GM21717 (cell line): Measurements from ENCODE around the gene AMH.

Source experiments
- ATAC-seq: cut with Tn5 transposase; IDR thresholded peaks from one replicate; pipeline ENCODE4 v1.9.1; 2021; ENCODE audit warnings: mild to moderate bottlenecking, moderate library complexity; ENCODE audit not compliant: unreplicated experiment

Gene AMH

GRCh38 chr19:2221250-2221831 lies 27.8 kb upstream of the AMH start:
- ATAC-seq = no peak

GRCh38 chr19:2221918-2222317 lies 27.2 kb upstream of the AMH start:
- ATAC-seq = no peak

DNA sequence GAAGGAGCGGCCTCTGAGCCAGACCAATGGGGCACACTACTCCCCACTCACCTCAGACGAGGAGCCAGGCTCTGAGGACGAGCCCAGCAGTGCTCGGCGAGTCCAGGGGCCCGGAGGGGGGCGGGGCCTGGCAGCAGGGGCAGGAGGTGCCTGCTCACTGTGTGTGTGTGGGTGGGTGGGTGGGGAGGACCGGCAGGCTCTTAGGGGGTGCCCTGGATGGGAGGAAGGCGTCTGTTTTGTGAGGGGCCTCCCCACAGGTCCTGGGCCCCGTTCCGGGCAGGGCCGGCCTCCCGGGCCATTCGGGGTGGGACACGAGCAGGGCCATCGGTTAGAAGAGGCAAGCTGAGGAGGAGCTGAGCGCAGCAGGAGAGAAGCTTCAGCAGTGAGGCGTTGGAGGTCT lies 25.7 kb upstream of the AMH start:
- no peak for ATAC-seq

GRCh38 chr19:2223959-2224358 lies 25.2 kb upstream of the AMH start:
- ATAC-seq = no peak

DNA sequence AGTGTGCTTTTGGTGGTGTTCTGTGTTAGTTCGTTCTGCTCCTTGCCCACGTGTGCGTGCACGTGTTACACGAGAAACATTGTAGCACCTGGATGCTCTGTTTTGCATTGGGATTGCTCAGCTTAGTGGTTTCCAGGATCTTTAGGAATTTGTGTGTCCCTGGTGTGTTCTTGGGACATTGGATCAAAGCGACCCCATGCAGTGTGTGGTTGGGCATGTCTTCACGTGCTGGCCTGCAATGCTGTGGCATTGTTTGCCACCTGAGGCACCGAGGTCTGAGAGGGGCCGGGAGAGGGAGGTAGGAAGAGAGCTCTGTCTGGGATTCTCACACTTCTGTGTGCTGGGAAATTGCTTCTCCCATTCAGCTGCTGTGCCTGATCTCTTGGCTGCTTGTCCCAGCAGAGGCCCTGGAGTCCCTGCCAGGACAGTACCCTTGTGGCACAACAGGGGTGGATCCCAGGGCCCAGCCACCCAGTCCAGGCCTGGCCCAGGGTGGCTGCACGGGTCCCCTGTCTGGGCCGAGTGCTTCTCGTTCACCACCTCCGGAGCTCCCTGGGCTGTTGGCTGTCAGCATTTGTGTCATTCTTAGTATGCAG lies 24.3 kb upstream of the AMH start:
- ATAC-seq = no peak

DNA sequence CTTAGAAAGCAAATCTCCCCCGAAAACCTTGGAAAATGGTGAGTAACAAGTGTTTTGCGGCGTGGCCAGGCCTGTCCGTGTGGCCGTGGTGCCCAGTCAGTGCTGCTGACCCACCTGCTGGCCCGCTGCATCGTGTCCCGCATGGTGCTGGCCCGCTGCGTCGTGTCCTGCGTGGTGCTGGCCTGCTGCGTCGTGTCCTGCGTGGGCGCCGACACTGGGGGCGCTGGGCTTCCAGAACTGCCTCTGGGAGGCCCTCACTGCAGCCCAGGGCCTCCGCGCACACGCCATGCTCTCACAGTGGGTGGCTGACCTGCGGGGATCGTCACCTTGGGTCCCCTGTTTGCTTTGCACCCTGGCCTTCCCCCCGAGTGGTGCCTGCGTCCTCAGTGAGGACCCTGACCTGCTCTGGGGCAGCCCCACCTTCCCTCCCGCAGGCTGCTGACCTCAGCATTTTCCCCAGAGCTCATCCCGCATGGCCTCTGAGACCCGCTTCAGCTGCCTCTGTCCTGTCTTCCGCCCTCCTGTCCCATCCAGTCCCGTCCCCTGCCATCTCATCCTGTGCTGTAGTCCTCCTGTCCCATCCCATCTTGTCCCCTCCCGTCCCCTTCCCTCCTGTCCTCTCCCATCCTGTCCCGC lies 23.6 kb upstream of the AMH start:
- no peak for ATAC-seq

DNA sequence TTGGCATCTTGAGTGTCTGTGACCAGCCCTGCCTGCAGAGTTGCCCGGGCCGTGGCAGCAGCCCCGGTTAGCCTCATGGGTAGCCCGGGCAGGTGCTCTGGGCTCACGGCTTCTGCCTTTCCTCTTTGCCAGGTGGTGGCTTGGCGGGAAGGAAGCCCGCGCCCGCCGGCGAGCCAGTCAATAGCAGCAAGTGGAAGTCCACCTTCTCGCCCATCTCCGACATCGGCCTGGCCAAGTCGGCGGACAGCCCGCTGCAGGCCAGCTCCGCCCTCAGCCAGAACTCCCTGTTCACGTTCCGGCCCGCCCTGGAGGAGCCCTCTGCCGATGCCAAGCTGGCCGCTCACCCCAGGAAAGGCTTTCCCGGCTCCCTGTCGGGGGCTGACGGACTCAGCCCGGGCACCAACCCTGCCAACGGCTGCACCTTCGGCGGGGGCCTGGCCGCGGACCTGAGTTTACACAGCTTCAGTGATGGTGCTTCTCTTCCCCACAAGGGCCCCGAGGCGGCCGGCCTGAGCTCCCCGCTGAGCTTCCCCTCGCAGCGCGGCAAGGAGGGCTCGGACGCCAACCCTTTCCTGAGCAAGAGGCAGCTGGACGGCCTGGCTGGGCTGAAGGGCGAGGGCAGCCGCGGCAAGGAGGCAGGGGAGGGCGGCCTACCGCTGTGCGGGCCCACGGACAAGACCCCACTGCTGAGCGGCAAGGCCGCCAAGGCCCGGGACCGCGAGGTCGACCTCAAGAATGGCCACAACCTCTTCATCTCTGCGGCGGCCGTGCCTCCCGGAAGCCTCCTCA lies 22.9 kb upstream of the AMH start:
- ATAC-seq = no peak

DNA sequence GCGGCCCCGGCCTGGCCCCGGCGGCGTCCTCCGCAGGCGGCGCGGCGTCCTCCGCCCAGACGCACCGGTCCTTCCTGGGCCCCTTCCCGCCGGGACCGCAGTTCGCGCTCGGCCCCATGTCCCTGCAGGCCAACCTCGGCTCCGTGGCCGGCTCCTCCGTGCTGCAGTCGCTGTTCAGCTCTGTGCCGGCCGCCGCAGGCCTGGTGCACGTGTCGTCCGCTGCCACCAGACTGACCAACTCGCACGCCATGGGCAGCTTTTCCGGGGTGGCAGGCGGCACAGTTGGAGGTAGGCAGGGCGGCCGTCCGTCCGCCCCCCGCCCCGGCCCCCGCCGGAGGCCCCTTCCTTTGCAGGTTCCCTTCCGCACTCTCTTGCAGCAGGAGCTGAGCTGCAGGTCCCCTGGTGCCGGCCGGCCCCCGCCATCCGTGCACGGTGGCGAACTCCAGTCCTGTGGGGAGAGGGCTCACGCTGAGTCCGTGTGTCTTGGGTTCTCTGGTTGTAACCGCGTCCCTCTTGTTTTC lies 22.2 kb upstream of the AMH start:
- no peak for ATAC-seq

DNA sequence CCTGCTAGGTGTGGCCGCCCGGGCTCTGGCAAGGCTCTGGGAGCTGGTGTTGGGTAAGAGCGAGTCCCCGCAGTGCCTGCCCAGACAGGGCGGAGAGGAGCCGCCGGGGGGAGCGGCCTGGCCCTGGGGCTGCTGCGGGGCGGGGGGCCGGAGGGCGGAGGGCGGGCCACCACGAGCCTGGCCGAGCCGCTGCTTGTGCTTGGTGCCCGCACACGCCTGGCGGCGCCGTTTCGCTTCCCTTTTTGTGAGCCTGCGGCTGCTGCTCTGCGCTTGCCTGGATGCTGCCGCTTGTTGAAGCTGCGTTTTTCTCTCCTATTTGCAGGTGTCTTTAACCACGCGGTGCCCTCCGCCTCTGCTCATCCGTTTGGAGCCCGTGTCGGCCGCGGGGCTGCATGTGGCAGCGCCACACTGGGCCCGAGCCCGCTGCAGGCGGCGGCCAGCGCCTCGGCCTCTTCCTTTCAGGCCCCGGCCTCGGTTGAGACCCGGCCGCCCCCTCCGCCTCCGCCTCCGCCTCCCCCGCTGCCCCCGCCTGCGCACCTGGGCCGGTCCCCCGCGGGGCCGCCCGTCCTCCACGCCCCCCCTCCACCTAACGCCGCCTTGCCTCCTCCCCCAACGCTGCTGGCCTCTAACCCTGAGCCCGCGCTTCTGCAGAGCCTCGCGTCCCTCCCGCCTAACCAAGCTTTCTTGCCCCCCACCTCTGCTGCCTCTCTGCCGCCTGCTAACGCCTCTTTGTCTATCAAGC lies 21.5 kb upstream of the AMH start:
- ATAC-seq = no peak

- no peak for ATAC-seq
Observed at GRCh38 chr19:2228157-2229030, 20.7 kb upstream of the AMH start.

GRCh38 chr19:2229103-2230032 lies 19.8 kb upstream of the AMH start:
- no peak for ATAC-seq

DNA sequence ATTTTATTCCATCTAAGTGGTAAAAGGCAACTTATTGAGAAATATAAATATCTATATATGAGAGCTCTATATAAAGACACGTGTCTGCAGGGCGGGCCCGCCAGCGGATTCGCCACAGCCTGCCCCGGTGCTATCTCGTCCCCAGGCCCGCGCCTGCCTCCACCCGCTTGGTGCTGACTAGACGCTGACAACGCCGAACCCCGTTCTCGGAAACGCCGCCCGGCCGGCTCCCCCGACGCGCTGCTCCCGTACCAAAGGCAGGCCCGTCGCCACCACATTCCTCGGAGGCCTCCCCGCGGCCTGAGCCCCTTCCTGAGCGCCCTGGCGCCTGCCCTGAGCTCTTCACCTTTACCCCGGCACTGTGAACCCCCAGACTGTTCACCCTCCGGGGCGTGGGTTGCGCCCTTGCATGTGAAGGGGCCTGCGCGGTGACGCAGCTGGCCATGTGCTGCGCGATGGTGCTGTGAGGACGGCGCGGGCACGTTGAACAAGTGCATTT lies 19.0 kb upstream of the AMH start:
- no peak for ATAC-seq

DNA sequence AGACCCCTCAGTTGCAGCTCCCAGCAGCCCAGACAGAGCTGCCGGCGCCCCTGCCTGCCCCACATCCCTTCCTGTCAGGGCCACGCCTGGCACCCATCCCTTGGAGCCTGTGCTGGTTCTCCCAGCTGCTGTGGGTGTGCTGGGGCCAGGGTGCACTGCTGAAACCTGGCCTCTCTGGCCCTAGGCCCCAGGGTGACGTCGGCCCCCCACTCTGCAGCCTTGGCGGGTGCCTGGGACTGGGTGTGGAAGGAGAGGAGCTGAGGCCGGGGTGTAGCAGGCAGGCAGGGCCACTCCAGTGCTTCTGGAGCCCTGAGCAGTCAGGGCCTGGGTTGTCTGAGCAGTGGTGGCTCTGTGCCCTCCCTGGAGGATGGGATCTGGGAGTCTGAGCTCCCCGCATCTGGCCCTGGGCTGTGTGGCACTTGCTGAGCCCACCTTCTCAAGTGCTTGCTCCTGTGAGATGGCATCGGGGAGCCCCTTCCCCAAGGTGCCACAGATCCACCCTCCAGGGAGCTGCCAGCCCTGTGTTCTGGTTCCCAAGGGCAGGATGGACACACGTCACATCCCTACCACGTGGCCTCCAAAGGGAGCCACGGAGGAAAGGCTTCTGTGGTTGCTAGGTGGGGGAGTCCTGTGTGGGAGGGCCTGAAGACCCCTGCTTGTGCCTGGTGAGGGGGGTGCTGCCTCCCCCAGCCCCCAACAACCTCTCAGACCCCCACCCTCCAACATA lies 18.2 kb upstream of the AMH start:
- no peak for ATAC-seq

DNA sequence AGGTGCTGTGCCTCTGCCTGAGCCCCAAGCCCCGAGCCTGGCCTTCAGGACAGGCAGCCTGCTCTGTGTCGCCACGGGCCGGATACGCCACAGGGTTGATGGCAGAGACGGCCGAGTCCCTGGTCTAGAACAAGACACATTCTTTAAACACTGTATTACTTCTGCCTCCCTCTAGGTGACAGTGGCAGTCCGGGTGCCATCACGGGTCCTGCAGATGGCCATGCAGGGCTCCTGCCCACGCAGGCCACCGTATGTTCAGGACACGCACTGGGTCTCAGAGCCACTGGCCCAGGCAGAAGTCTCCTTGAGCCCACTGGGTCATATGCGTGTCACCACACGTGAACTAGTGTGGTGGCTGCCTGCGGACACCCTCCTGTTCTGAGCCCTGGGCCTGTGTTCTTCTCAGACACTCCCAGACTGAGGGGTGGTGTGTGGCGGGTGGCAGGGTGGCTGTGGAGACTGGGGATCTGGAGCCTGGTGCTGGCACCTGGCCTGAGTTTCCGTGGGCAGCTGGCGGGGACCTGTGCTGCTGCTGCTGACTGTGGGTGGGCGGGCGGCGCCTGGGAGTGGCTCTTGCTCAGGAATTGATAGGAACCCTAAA lies 17.4 kb upstream of the AMH start:
- ATAC-seq = no peak

- ATAC-seq = no peak
Observed at GRCh38 chr19:2232286-2233151, 16.6 kb upstream of the AMH start.

- ATAC-seq = no peak
Observed at GRCh38 chr19:2233601-2234280, 15.4 kb upstream of the AMH start.
